ENCODE data around the gene PMF1. TPM values are rescaled to one million over a fixed set of nuclear protein-coding genes. Genes with fewer than 3 reads are reported as not detected.

The PMF1 gene
- total and polyA plus RNA-seq, 2 of the 13 experiments (the other 11 are each of a cell fraction or from before 2014, with no cell fraction given), result 72.5 to 89.0 TPM

- TF ChIP-seq, protein P1, sequence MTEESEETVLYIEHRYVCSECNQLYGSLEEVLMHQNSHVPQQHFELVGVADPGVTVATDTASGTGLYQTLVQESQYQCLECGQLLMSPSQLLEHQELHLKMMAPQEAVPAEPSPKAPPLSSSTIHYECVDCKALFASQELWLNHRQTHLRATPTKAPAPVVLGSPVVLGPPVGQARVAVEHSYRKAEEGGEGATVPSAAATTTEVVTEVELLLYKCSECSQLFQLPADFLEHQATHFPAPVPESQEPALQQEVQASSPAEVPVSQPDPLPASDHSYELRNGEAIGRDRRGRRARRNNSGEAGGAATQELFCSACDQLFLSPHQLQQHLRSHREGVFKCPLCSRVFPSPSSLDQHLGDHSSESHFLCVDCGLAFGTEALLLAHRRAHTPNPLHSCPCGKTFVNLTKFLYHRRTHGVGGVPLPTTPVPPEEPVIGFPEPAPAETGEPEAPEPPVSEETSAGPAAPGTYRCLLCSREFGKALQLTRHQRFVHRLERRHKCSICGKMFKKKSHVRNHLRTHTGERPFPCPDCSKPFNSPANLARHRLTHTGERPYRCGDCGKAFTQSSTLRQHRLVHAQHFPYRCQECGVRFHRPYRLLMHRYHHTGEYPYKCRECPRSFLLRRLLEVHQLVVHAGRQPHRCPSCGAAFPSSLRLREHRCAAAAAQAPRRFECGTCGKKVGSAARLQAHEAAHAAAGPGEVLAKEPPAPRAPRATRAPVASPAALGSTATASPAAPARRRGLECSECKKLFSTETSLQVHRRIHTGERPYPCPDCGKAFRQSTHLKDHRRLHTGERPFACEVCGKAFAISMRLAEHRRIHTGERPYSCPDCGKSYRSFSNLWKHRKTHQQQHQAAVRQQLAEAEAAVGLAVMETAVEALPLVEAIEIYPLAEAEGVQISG (CRISPR knock-in tag; IDR thresholded peaks at IDR 0.05), result no peak
- TF ChIP-seq ZNF224 (CRISPR knock-in tag; IDR thresholded peaks at IDR 0.05) (no peak), ZNF274 (CRISPR knock-in tag; IDR thresholded peaks at IDR 0.05) (no peak), MAFG (CRISPR knock-in tag; IDR thresholded peaks at IDR 0.05) (no peak), HOXA7 (CRISPR knock-in tag; IDR thresholded peaks at IDR 0.05) (no peak), DMTF1 (CRISPR knock-in tag; IDR thresholded peaks at IDR 0.05) (no peak), ZNF282 (IDR thresholded peaks at IDR 0.05; ENCODE audit: partially characterized antibody) (no peak), TP53 (CRISPR knock-in tag; conservative IDR thresholded peaks at IDR 0.05) (no peak), EEA1 (CRISPR knock-in tag; IDR thresholded peaks at IDR 0.05; ENCODE audit: borderline replicate concordance) (no peak), ERF (CRISPR knock-in tag; IDR thresholded peaks at IDR 0.05) (no peak), SMARCC2 (IDR thresholded peaks at IDR 0.05) (no peak), ZFY (CRISPR knock-in tag; IDR thresholded peaks at IDR 0.05) (peak; percentile 26; the same call in 1 of the 2 replicates), ZBTB42 (CRISPR knock-in tag; IDR thresholded peaks at IDR 0.05) (no peak), ATF7-NPFF (CRISPR knock-in tag; IDR thresholded peaks at IDR 0.05; ENCODE audit: low read depth) (0 out of 2 replicates have a peak, but pooled peaks have one; percentile 21), TEAD3 (CRISPR knock-in tag; optimal IDR thresholded peaks at IDR 0.05; ENCODE audit: borderline replicate concordance) (peak; percentile 13), ISL2 (CRISPR knock-in tag; IDR thresholded peaks at IDR 0.05) (no peak), ZNF264 (CRISPR knock-in tag; IDR thresholded peaks at IDR 0.05) (no peak), ZSCAN12 (CRISPR knock-in tag; IDR thresholded peaks at IDR 0.05) (no peak), GTF2F1 (IDR thresholded peaks at IDR 0.05; ENCODE audit: low read length) (no peak), ATF1 (CRISPR knock-in tag; IDR thresholded peaks at IDR 0.05) (no peak), MEF2D (CRISPR knock-in tag; IDR thresholded peaks at IDR 0.05) (0 out of 2 replicates have a peak, but pooled peaks have one; percentile 33), NCOA1 (CRISPR knock-in tag; IDR thresholded peaks at IDR 0.05) (no peak)
- TF ChIP-seq, protein P2, sequence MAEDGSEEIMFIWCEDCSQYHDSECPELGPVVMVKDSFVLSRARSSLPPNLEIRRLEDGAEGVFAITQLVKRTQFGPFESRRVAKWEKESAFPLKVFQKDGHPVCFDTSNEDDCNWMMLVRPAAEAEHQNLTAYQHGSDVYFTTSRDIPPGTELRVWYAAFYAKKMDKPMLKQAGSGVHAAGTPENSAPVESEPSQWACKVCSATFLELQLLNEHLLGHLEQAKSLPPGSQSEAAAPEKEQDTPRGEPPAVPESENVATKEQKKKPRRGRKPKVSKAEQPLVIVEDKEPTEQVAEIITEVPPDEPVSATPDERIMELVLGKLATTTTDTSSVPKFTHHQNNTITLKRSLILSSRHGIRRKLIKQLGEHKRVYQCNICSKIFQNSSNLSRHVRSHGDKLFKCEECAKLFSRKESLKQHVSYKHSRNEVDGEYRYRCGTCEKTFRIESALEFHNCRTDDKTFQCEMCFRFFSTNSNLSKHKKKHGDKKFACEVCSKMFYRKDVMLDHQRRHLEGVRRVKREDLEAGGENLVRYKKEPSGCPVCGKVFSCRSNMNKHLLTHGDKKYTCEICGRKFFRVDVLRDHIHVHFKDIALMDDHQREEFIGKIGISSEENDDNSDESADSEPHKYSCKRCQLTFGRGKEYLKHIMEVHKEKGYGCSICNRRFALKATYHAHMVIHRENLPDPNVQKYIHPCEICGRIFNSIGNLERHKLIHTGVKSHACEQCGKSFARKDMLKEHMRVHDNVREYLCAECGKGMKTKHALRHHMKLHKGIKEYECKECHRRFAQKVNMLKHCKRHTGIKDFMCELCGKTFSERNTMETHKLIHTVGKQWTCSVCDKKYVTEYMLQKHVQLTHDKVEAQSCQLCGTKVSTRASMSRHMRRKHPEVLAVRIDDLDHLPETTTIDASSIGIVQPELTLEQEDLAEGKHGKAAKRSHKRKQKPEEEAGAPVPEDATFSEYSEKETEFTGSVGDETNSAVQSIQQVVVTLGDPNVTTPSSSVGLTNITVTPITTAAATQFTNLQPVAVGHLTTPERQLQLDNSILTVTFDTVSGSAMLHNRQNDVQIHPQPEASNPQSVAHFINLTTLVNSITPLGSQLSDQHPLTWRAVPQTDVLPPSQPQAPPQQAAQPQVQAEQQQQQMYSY (CRISPR knock-in tag; IDR thresholded peaks at IDR 0.05), result no peak
These were observed 34.9 kb downstream of the PMF1 start, which contains the start of gene PAQR6 (continued) for GRCh38 chr1:156247460-156248322.

Measured in HepG2 (cell line).